ENCODE measurements around the gene SEL1L2. TPM values are rescaled to one million over a fixed set of nuclear protein-coding genes. Genes with fewer than 3 reads are reported as not detected.

Gene SEL1L2
- polyA plus RNA-seq, 3 donors: not detected

GRCh38 chr20:14005996-14006395 is 15.6 kb upstream of the SEL1L2 start:
- Histone ChIP-seq H3K36me3 (replicated peaks in 1 of 2; ENCODE audit: control insufficient read depth in 1 of 2, insufficient read depth in 2 of 2, low read length in 2 of 2) (no peaks in the 10 kb centered on the region), H3K4me3 (replicated peaks in 1 of 3; ENCODE audit: low read depth in 2 of 3, low read length in 3 of 3) (no peak overlapping the region), H3K9me3 (replicated peaks in 1 of 2; ENCODE audit: control insufficient read depth in 1 of 2, insufficient read depth in 1 of 2, low read length in 2 of 2) (no peaks in the 10 kb centered on the region), H3K27me3 (ENCODE audit: control insufficient read depth in 2 of 2, insufficient read depth in 2 of 2, low read length in 2 of 2) (no peaks in the 10 kb centered on the region), H3K9ac (ENCODE audit: insufficient read depth, low read length, poor library complexity, severe bottlenecking) (no peak overlapping the region), H2AFZ (ENCODE audit: insufficient read depth, low read depth, low read length, poor library complexity, severe bottlenecking) (no peak overlapping the region), H3K79me2 (ENCODE audit: insufficient read depth, low read length) (no peaks in the 10 kb centered on the region), H3K4me2 (replicated peaks; ENCODE audit: extremely low read depth, low read length, poor library complexity, severe bottlenecking) (no peak overlapping the region), H4K20me1 (ENCODE audit: insufficient read depth, low read length) (no peaks in the 10 kb centered on the region), H3K4me1 (ENCODE audit: control insufficient read depth in 1 of 2, insufficient read depth in 2 of 2, low read length in 2 of 2) (no peaks in the 10 kb centered on the region), H3K27ac (ENCODE audit: low read depth in 1 of 2, low read length in 2 of 2) (no peak overlapping the region)
- no peak overlapping the region for H3K27ac Mint-ChIP-seq
- 100% methylated on average over 2 of the region's 4 CpGs for whole genome bisulfite sequencing (ENCODE audit: insufficient coverage)
- peaks cover 0 to 3% (median 1%) of the 10 kb centered on the region in 7 donors for H3K9me3 Mint-ChIP-seq
- no peak for TF ChIP-seq CTCF (IDR thresholded peaks at IDR 0.05)
- H3K27me3 Mint-ChIP-seq (ENCODE audit: low read depth in 3 of 3): peaks cover 0 to 2% (median 0%) of the 10 kb centered on the region in 3 donors
- intact Hi-C loops (cut with micrococcal nuclease): no loop called here
- no peak for DNase-seq
- H3K4me3 Mint-ChIP-seq: no peak overlapping the region
- no peaks in the 10 kb centered on the region for H3K4me1 Mint-ChIP-seq
- H3K36me3 Mint-ChIP-seq: no peaks in the 10 kb centered on the region

DNA sequence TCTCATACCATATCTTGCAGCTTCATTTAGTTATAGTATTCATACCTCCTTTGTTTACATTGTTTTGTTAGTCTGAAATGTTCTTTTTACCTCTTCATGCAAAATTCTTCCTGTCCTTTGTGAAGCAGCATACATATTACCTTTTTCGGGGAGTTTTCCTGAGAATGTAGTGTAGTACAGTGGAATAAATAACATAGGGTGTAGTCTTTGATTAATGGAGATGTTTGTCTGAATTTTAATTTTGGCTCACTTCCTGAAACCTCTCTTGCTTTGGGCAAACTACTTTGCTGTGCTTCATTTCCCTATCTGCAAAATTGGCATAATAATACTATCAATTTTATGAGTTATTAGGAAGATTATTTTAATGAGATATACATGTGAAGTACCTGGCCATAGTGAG is 10.5 kb upstream of the SEL1L2 start:
- no peak overlapping the region for H3K27ac Mint-ChIP-seq

More for the DNA sequence above, 10.5 kb upstream of the SEL1L2 start:
- Mint-ChIP-seq H3K36me3 (peaks cover 0 to 2% of the 10 kb centered on the region in 2 donors), H3K4me1 (peaks cover 6% of the 10 kb centered on the region), H3K9me3 (peaks cover 0 to 8% (median 3%) of the 10 kb centered on the region in 7 donors), H3K4me3 (no peak overlapping the region), H3K27me3 (ENCODE audit: low read depth in 3 of 3) (peaks cover 12 to 24% (median 18%) of the 10 kb centered on the region in 3 donors)
- TF ChIP-seq CTCF (IDR thresholded peaks at IDR 0.05): no peak
- Histone ChIP-seq H3K4me2 (replicated peaks; ENCODE audit: extremely low read depth, low read length, poor library complexity, severe bottlenecking) (no peak overlapping the region), H2AFZ (ENCODE audit: insufficient read depth, low read depth, low read length, poor library complexity, severe bottlenecking) (no peak overlapping the region), H3K27ac (ENCODE audit: low read depth in 1 of 2, low read length in 2 of 2) (no peak overlapping the region), H3K4me3 (replicated peaks in 1 of 3; ENCODE audit: low read depth in 2 of 3, low read length in 3 of 3) (no peak overlapping the region), H3K36me3 (replicated peaks in 1 of 2; ENCODE audit: control insufficient read depth in 1 of 2, insufficient read depth in 2 of 2, low read length in 2 of 2) (no peaks in the 10 kb centered on the region), H3K4me1 (ENCODE audit: control insufficient read depth in 1 of 2, insufficient read depth in 2 of 2, low read length in 2 of 2) (no peaks in the 10 kb centered on the region), H3K79me2 (ENCODE audit: insufficient read depth, low read length) (no peaks in the 10 kb centered on the region), H3K9ac (ENCODE audit: insufficient read depth, low read length, poor library complexity, severe bottlenecking) (no peak overlapping the region), H4K20me1 (ENCODE audit: insufficient read depth, low read length) (no peaks in the 10 kb centered on the region), H3K27me3 (ENCODE audit: control insufficient read depth in 2 of 2, insufficient read depth in 2 of 2, low read length in 2 of 2) (peaks cover 14 to 39% of the 10 kb centered on the region in 2 donors), H3K9me3 (replicated peaks in 1 of 2; ENCODE audit: control insufficient read depth in 1 of 2, insufficient read depth in 1 of 2, low read length in 2 of 2) (no peaks in the 10 kb centered on the region)
- WGBS (ENCODE audit: insufficient coverage): no CpG with 5 or more reads among the region's 1 CpG
- intact Hi-C loops (cut with micrococcal nuclease): no loop called here
- no peak for DNase-seq
